GM18907 (cell line): ENCODE results near the gene C19orf18.
"Not testable (repeated sequence)": the region's sequence is repeated elsewhere in the genome, so short reads cannot be mapped to it uniquely, and the experiment has no call there.

ENCODE experiments used
- ATAC-seq: cut with Tn5 transposase; IDR thresholded peaks from one replicate; pipeline ENCODE4 v1.9.1; 2021; ENCODE audit warnings: mild to moderate bottlenecking, moderate library complexity; ENCODE audit not compliant: unreplicated experiment

C19orf18 gene

GRCh38 chr19:57974434-57974833 lies at the start of gene C19orf18:
Gene C19orf18, minus strand, starts transcription at chr19:57974534. Its CDS starts 102 bp downstream, at chr19:57974432.
- ATAC-seq = no peak

- no peak for ATAC-seq
Measured at GRCh38 chr19:58022283-58022660, 47.9 kb upstream of the C19orf18 start.

- no peak for ATAC-seq
Measured at GRCh38 chr19:58021541-58022282, 47.4 kb upstream of the C19orf18 start.

GRCh38 chr19:58020129-58020528 lies 45.8 kb upstream of the C19orf18 start:
- ATAC-seq = no peak

- ATAC-seq = no peak
Measured at GRCh38 chr19:58014141-58014540, 39.8 kb upstream of the C19orf18 start.

- no peak for ATAC-seq
Measured at GRCh38 chr19:58010507-58010906, 36.2 kb upstream of the C19orf18 start.

GRCh38 chr19:58009666-58010301 lies 35.5 kb upstream of the C19orf18 start:
- peak; percentile 71 for ATAC-seq

- ATAC-seq = no peak
Measured at GRCh38 chr19:58009301-58009665, 34.9 kb upstream of the C19orf18 start.

- not testable (repeated sequence) for ATAC-seq
Measured at GRCh38 chr19:58008877-58009276, 34.5 kb upstream of the C19orf18 start.

- ATAC-seq = no peak
Measured at GRCh38 chr19:58007285-58007684, 33.0 kb upstream of the C19orf18 start.

GRCh38 chr19:58003174-58003828 lies 29.0 kb upstream of the C19orf18 start:
- ATAC-seq = no peak

GRCh38 chr19:58002384-58003173 lies 28.2 kb upstream of the C19orf18 start, which contains the start of gene ZNF606:
Gene ZNF606, minus strand, starts transcription at chr19:58002820. Its CDS starts 1,501 bp downstream, at chr19:58001319.
- ATAC-seq = peak; percentile 94

- peak; percentile 21 for ATAC-seq
Measured at GRCh38 chr19:58001895-58002369, 27.6 kb upstream of the C19orf18 start.

- no peak for ATAC-seq
Measured at GRCh38 chr19:58000677-58001076, 26.3 kb upstream of the C19orf18 start.

GRCh38 chr19:57992841-57993240 lies 18.5 kb upstream of the C19orf18 start:
- ATAC-seq = no peak

GRCh38 chr19:57978586-57979289 lies 4.4 kb upstream of the C19orf18 start:
- no peak for ATAC-seq

- ATAC-seq = no peak
Measured at GRCh38 chr19:57964761-57965160, 9.6 kb downstream of the C19orf18 start.

GRCh38 chr19:57961785-57962184 lies 12.5 kb downstream of the C19orf18 start:
- ATAC-seq = no peak

- no peak for ATAC-seq
Measured at GRCh38 chr19:57954996-57955395, 19.3 kb downstream of the C19orf18 start.

GRCh38 chr19:57949702-57950101 lies 24.6 kb downstream of the C19orf18 start:
- ATAC-seq = no peak
